ENCODE data around the gene PEX13. TPM values are rescaled to one million over a fixed set of nuclear protein-coding genes. Genes with fewer than 3 reads are reported as not detected.
A peak's percentile ranks its signal among the peaks of the same experiment; 100 is the strongest.

The PEX13 gene
- total RNA-seq, 1 donor from 2014 or later: 28.8 TPM

DNA sequence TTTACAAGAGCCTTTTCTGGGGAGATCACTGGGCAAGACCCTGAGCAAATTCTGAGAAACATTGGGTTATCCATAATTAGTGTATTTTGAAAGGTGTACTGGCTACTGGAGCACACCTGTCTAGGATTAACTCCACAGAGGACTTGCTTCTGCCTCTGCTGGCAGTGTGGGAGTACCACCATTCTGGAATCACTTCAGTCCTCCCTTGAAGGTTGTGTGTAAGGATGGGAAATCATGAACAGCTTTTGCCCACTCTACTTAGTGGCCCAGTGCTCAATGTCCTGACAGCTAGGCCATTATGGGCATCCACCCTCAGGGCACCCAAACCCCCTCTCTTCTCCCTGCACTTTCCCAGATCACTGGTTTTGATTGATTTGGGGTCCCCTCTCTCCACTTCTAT, 40.0 kb downstream of the PEX13 start:
- Histone ChIP-seq H3K4me2 (ENCODE audit: low read length) (no peak overlapping the region), H3K36me3 (ENCODE audit: insufficient read depth, low read length) (no peaks in the 10 kb centered on the region), H3K4me3 (ENCODE audit: insufficient read depth, low read depth, low read length) (no peak overlapping the region), H2AFZ (ENCODE audit: low read depth, low read length) (no peak overlapping the region), H3K27ac (ENCODE audit: low read depth, low read length) (no peak overlapping the region), H3K9ac (ENCODE audit: low read length) (no peak overlapping the region), H4K20me1 (ENCODE audit: insufficient read depth, low read length) (no peaks in the 10 kb centered on the region), H3K9me3 (ENCODE audit: insufficient read depth, low read depth, low read length) (no peaks in the 10 kb centered on the region), H3K27me3 (ENCODE audit: insufficient read depth, low read length) (no peaks in the 10 kb centered on the region), H3K4me1 (ENCODE audit: insufficient read depth, low read length) (no peaks in the 10 kb centered on the region), H3K79me2 (ENCODE audit: insufficient read depth, low read length) (no peaks in the 10 kb centered on the region)
- FAIRE-seq (no peak), DNase-seq (ENCODE audit: low read depth) (no peak)
- H3K36me3 Mint-ChIP-seq (ENCODE audit: low read depth, unreplicated experiment): peaks cover 5% of the 10 kb centered on the region
- TF ChIP-seq EZH2 (IDR thresholded peaks at IDR 0.05; ENCODE audit: insufficient read depth, low read length) (no peak), CTCF (IDR thresholded peaks at IDR 0.05; ENCODE audit: insufficient read depth, low read depth, low read length) (no peak)
- H3K9me3 Mint-ChIP-seq (ENCODE audit: unreplicated experiment): no peaks in the 10 kb centered on the region
- H3K27ac Mint-ChIP-seq (ENCODE audit: unreplicated experiment): no peak overlapping the region
- no peak overlapping the region for H3K4me3 Mint-ChIP-seq (ENCODE audit: unreplicated experiment)
- no peaks in the 10 kb centered on the region for H3K4me1 Mint-ChIP-seq (ENCODE audit: low read depth, unreplicated experiment)
- H3K27me3 Mint-ChIP-seq (ENCODE audit: low read depth, unreplicated experiment): no peaks in the 10 kb centered on the region

DNA sequence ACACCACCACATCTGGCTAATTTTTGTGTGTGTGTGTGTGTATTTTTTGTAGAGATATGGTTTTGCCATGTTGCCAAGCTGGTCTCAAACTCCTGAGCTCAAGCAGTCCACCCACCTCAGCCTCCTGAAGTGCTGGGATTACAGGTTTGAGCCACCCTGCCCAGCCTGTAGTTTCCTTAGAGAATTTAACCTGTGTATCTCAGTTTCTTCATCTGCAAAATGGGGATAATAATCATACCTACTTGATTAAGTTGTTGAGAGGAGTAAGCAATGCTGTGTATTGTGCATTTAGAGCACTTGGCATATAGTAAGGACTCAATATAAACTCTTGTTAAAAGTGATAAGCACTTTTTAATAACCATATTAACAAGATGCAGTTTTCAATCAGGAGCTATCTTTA, 41.9 kb downstream of the PEX13 start:
- no peaks in the 10 kb centered on the region for H3K27me3 ChIP-seq (ENCODE audit: insufficient read depth, low read length)
- no peaks in the 10 kb centered on the region for H3K9me3 Mint-ChIP-seq (ENCODE audit: unreplicated experiment)
- H3K4me3 ChIP-seq (ENCODE audit: insufficient read depth, low read depth, low read length): no peak overlapping the region
- no peaks in the 10 kb centered on the region for H4K20me1 ChIP-seq (ENCODE audit: insufficient read depth, low read length)
- no peaks in the 10 kb centered on the region for H3K27me3 Mint-ChIP-seq (ENCODE audit: low read depth, unreplicated experiment)
- no peak overlapping the region for H3K4me3 Mint-ChIP-seq (ENCODE audit: unreplicated experiment)
- DNase-seq (ENCODE audit: low read depth) (no peak), FAIRE-seq (no peak)
- no peak overlapping the region for H3K27ac ChIP-seq (ENCODE audit: low read depth, low read length)
- H3K36me3 Mint-ChIP-seq (ENCODE audit: low read depth, unreplicated experiment): peaks cover 5% of the 10 kb centered on the region
- no peaks in the 10 kb centered on the region for H3K4me1 Mint-ChIP-seq (ENCODE audit: low read depth, unreplicated experiment)
- TF ChIP-seq EZH2 (IDR thresholded peaks at IDR 0.05; ENCODE audit: insufficient read depth, low read length) (no peak), CTCF (IDR thresholded peaks at IDR 0.05; ENCODE audit: insufficient read depth, low read depth, low read length) (no peak)
- no peaks in the 10 kb centered on the region for H3K4me1 ChIP-seq (ENCODE audit: insufficient read depth, low read length)
- no peaks in the 10 kb centered on the region for H3K36me3 ChIP-seq (ENCODE audit: insufficient read depth, low read length)
- no peak overlapping the region for H3K27ac Mint-ChIP-seq (ENCODE audit: unreplicated experiment)
- H2AFZ ChIP-seq (ENCODE audit: low read depth, low read length): no peak overlapping the region
- H3K4me2 ChIP-seq (ENCODE audit: low read length): no peak overlapping the region
- no peak overlapping the region for H3K9ac ChIP-seq (ENCODE audit: low read length)
- no peaks in the 10 kb centered on the region for H3K9me3 ChIP-seq (ENCODE audit: insufficient read depth, low read depth, low read length)
- H3K79me2 ChIP-seq (ENCODE audit: insufficient read depth, low read length): no peaks in the 10 kb centered on the region

DNA sequence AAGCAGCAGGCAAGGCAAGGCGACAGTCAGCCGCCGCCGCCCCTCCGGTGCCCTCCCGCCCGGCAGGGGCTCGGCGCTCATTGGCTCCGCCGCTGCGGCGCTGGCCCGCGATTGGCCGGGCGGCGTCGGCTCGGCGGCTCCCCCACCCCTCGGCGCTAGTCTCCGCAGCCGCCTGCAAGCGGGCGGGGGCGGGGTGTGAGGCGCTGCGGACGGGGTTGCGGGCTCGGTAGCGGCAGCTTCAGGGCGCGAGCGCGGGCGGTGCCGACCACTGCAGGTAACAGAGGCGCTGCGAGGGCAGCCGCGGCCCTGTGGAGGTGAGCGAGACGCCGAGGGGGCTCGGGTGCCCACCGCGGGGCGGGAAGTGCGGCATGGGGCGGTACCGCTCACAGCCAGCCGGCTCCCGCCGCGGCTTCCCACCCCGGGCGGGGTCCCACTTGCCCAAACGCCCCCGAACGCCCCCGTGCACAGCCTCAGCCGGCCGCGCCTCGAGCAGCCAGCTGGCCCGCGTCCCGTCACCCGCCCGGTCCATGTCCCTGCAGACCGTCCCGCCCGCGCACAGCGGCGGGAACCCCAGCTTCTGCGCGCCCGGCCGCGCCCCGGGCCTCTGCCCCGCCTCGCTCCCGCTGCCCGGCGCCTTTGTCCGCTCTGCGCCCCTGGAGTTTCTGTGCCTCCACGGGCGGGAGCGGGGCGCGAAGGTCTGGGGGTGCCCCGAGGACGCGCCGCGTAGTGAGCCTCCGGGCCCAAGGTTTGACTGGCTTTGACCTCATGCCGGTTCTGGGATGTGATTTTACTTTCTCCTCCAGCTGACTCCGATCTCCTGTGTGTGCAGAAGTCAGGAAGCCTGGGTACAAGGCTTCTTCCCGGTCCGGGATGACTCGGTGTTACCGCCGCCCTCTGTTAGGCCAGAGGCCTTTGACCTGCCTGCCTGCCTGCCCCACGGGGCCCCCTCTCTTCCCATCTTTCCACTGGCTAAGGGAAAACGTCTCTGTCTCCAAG, 48.5 kb downstream of the PEX13 start, which contains the start of gene SANBR:
Gene SANBR (plus strand): TSS at position 158 of the 996 bp plus-strand sequence. CDS start 4,480 bp downstream, outside the sequence.
- H3K36me3 ChIP-seq (ENCODE audit: insufficient read depth, low read length): peaks cover 3% of the 10 kb centered on the region
- H4K20me1 ChIP-seq (ENCODE audit: insufficient read depth, low read length): peaks cover 4% of the 10 kb centered on the region
- H3K27me3 Mint-ChIP-seq (ENCODE audit: low read depth, unreplicated experiment): no peaks in the 10 kb centered on the region
- H3K9ac ChIP-seq (ENCODE audit: low read length): peak within 1 kb of the TSS; percentile 87
- H3K4me1 Mint-ChIP-seq (ENCODE audit: low read depth, unreplicated experiment): peaks cover 2% of the 10 kb centered on the region
- H3K27me3 ChIP-seq (ENCODE audit: insufficient read depth, low read length): no peaks in the 10 kb centered on the region
- peak within 1 kb of the TSS; percentile 97 for H3K4me2 ChIP-seq (ENCODE audit: low read length)
- peaks cover 1% of the 10 kb centered on the region for H3K36me3 Mint-ChIP-seq (ENCODE audit: low read depth, unreplicated experiment)
- H3K9me3 ChIP-seq (ENCODE audit: insufficient read depth, low read depth, low read length): no peaks in the 10 kb centered on the region
- peak within 1 kb of the TSS; percentile 99 for H3K4me3 Mint-ChIP-seq (ENCODE audit: unreplicated experiment)
- DNase-seq (ENCODE audit: low read depth) (peak; percentile 63), FAIRE-seq (no peak)
- H3K9me3 Mint-ChIP-seq (ENCODE audit: unreplicated experiment): no peaks in the 10 kb centered on the region
- peak within 1 kb of the TSS; percentile 82 for H3K27ac Mint-ChIP-seq (ENCODE audit: unreplicated experiment)
- peaks cover 31% of the 10 kb centered on the region for H3K79me2 ChIP-seq (ENCODE audit: insufficient read depth, low read length)
- peak within 1 kb of the TSS; percentile 64 for H3K27ac ChIP-seq (ENCODE audit: low read depth, low read length)
- H3K4me1 ChIP-seq (ENCODE audit: insufficient read depth, low read length): no peaks in the 10 kb centered on the region
- H3K4me3 ChIP-seq (ENCODE audit: insufficient read depth, low read depth, low read length): peak within 1 kb of the TSS; percentile 80
- no peak for TF ChIP-seq CTCF (IDR thresholded peaks at IDR 0.05; ENCODE audit: insufficient read depth, low read depth, low read length)
- no peak for TF ChIP-seq EZH2 (IDR thresholded peaks at IDR 0.05; ENCODE audit: insufficient read depth, low read length)
- peak within 1 kb of the TSS; percentile 80 for H2AFZ ChIP-seq (ENCODE audit: low read depth, low read length)
